NB4 (cell line): ENCODE results near the gene TACR1.

Source experiments
- CTCF ChIP-seq: IDR thresholded peaks from one replicate; pipeline ENCODE4 v1.5.1; 2012; ENCODE audit warnings: low read depth, low read length
- POLR2A ChIP-seq: IDR thresholded peaks from 2 replicates; pipeline ENCODE4 v1.6.1; 2011; ENCODE audit warnings: mild to moderate bottlenecking; ENCODE audit not compliant: insufficient read length; ENCODE audit errors: extremely low read depth

GRCh38 chr2:75094405-75094804, 104.9 kb downstream of the TACR1 start:
- no peak for TF ChIP-seq POLR2A
- no peak for TF ChIP-seq CTCF
